ENCODE measurements around the gene CD109.

CD109 gene

GRCh38 chr6:73691512-73691911 lies 4.5 kb upstream of the CD109 start:
- TF ChIP-seq, protein P1, sequence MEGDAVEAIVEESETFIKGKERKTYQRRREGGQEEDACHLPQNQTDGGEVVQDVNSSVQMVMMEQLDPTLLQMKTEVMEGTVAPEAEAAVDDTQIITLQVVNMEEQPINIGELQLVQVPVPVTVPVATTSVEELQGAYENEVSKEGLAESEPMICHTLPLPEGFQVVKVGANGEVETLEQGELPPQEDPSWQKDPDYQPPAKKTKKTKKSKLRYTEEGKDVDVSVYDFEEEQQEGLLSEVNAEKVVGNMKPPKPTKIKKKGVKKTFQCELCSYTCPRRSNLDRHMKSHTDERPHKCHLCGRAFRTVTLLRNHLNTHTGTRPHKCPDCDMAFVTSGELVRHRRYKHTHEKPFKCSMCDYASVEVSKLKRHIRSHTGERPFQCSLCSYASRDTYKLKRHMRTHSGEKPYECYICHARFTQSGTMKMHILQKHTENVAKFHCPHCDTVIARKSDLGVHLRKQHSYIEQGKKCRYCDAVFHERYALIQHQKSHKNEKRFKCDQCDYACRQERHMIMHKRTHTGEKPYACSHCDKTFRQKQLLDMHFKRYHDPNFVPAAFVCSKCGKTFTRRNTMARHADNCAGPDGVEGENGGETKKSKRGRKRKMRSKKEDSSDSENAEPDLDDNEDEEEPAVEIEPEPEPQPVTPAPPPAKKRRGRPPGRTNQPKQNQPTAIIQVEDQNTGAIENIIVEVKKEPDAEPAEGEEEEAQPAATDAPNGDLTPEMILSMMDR (conservative IDR thresholded peaks at IDR 0.05; ENCODE audit: low read depth, low read length) = no peak
- no peak overlapping the region for H3K4me3 ChIP-seq (ENCODE audit: low read length)
- no peak for DNase-seq (ENCODE audit: low read depth)

DNA sequence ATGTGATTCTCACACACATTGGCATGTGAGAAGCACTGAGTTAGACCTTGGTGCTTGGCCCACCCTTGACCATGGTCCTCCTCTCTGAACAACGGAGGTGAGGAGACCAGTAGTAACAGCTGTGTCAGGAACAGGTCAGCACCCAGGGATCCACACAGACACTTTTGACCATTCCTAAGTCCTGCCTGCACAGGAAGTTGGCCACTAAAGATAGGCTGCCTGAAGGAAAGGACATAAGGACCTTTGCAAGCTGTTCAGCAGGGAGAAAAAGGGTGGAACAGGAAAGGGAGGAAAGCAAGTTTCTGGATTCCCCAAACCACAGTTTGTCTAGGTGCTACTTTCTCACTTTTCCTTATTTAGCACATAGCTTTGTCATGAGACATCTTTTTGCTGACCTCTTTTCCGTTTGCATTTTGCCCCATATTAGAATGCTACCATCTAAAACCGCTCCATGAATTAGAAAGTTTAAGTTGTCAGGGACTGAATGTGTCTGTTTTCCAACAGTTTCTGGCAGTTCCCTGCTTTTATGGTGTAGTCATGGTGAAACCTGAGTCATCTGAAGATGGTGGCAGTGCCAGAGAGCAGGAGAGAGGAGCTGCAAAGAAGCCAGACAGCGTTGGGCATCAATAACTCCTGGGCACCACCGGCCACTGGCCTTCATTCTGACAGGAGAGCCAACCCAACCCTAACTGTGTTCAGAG lies 1.1 kb upstream of the CD109 start:
- DNase-seq (ENCODE audit: low read depth) = no peak
- TF ChIP-seq, protein P1 (conservative IDR thresholded peaks at IDR 0.05; ENCODE audit: low read depth, low read length) = no peak
- no peak overlapping the region for H3K4me3 ChIP-seq (ENCODE audit: low read length)

- H3K4me3 ChIP-seq (ENCODE audit: low read length) = no peak overlapping the region
Measured at GRCh38 chr6:73696966-73697655, 1.1 kb downstream of the CD109 start.

GRCh38 chr6:73699676-73700459 lies 3.9 kb downstream of the CD109 start:
- DNase-seq (ENCODE audit: low read depth) = no peak
- TF ChIP-seq, protein P1 (conservative IDR thresholded peaks at IDR 0.05; ENCODE audit: low read depth, low read length) = no peak
- no peak overlapping the region for H3K4me3 ChIP-seq (ENCODE audit: low read length)

More at GRCh38 chr6:73696966-73697655, 1.1 kb downstream of the CD109 start:
- TF ChIP-seq, protein P1 (conservative IDR thresholded peaks at IDR 0.05; ENCODE audit: low read depth, low read length) = no peak
- no peak for DNase-seq (ENCODE audit: low read depth)

GRCh38 chr6:73702444-73702843 lies 6.4 kb downstream of the CD109 start:
- TF ChIP-seq, protein P1 (conservative IDR thresholded peaks at IDR 0.05; ENCODE audit: low read depth, low read length) = no peak
- H3K4me3 ChIP-seq (ENCODE audit: low read length) = no peak overlapping the region
- no peak for DNase-seq (ENCODE audit: low read depth)

GRCh38 chr6:73703466-73703865 lies 7.5 kb downstream of the CD109 start:
- no peak overlapping the region for H3K4me3 ChIP-seq (ENCODE audit: low read length)
- DNase-seq (ENCODE audit: low read depth) = no peak
- TF ChIP-seq, protein P1 (conservative IDR thresholded peaks at IDR 0.05; ENCODE audit: low read depth, low read length) = no peak

Measured in retinal pigment epithelial cell (primary cell).